Measurements from ENCODE around the gene INHBE. TPM values are rescaled to one million over a fixed set of nuclear protein-coding genes. Genes with fewer than 3 reads are reported as not detected.

INHBE gene
- total and polyA plus RNA-seq, 4 donors, result 17.6 to 181 (median 110) TPM

GRCh38 chr12:57475271-57476161 lies 20.4 kb downstream of the INHBE start:
- no peak for TF ChIP-seq ATF3 (IDR thresholded peaks at IDR 0.05)
- no peak for TF ChIP-seq TAF1 (conservative IDR thresholded peaks at IDR 0.05)
- no peak for TF ChIP-seq GABPA (IDR thresholded peaks at IDR 0.05 in 1 of 2, conservative IDR thresholded peaks at IDR 0.05 in 1 of 2)
- no peak for TF ChIP-seq NR2F2 (IDR thresholded peaks at IDR 0.05)
- TF ChIP-seq REST (IDR thresholded peaks at IDR 0.05), result no peak
- peaks cover 4 to 18% (median 12%) of the 10 kb centered on the region in 4 donors for H3K4me1 ChIP-seq (ENCODE audit: control insufficient read depth in 4 of 4, insufficient read depth in 4 of 4, low read length in 3 of 4)
- H3K9me3 ChIP-seq (ENCODE audit: control insufficient read depth in 4 of 4, low read length in 3 of 4), result no peaks in the 10 kb centered on the region
- DNase-seq (ENCODE audit: low spot score), result no peak
- peak overlapping the region in 2 of 3 donors; percentile 37 to 43 for H3K4me3 ChIP-seq (ENCODE audit: low read depth in 1 of 3, low read length in 3 of 3)
- no peak overlapping the region for H3K27ac ChIP-seq (ENCODE audit: low read depth in 1 of 2, low read length in 2 of 2)
- H3K9ac ChIP-seq (ENCODE audit: low read depth in 1 of 2, low read length in 2 of 2), result no peak overlapping the region
- peaks cover 0 to 2% (median 0%) of the 10 kb centered on the region in 4 donors for H3K36me3 ChIP-seq (ENCODE audit: control insufficient read depth in 4 of 4, insufficient read depth in 3 of 4, low read depth in 1 of 4, low read length in 3 of 4)
- 8% methylated on average over 84 of the region's 84 CpGs for WGBS
- H3K27me3 ChIP-seq (ENCODE audit: control insufficient read depth in 4 of 4, insufficient read depth in 4 of 4, low read length in 3 of 4), result peaks cover 0 to 6% (median 3%) of the 10 kb centered on the region in 4 donors

- Histone ChIP-seq H3K27me3 (ENCODE audit: control insufficient read depth in 4 of 4, insufficient read depth in 4 of 4, low read length in 3 of 4) (peaks cover 0 to 6% (median 3%) of the 10 kb centered on the region in 4 donors), H3K9ac (ENCODE audit: low read depth in 1 of 2, low read length in 2 of 2) (no peak overlapping the region), H3K4me3 (ENCODE audit: low read depth in 1 of 3, low read length in 3 of 3) (peak overlapping the region in 2 of 3 donors; percentile 37 to 43), H3K4me1 (ENCODE audit: control insufficient read depth in 4 of 4, insufficient read depth in 4 of 4, low read length in 3 of 4) (peaks cover 4 to 17% (median 12%) of the 10 kb centered on the region in 4 donors), H3K9me3 (ENCODE audit: control insufficient read depth in 4 of 4, low read length in 3 of 4) (no peaks in the 10 kb centered on the region), H3K36me3 (ENCODE audit: control insufficient read depth in 4 of 4, insufficient read depth in 3 of 4, low read depth in 1 of 4, low read length in 3 of 4) (peaks cover 0 to 2% (median 0%) of the 10 kb centered on the region in 4 donors), H3K27ac (ENCODE audit: low read depth in 1 of 2, low read length in 2 of 2) (peak overlapping the region; percentile 64 to 79)
- no peak for DNase-seq (ENCODE audit: low spot score)
- WGBS, result 25% methylated on average over 29 of the region's 29 CpGs
- no peak for TF ChIP-seq RAD21 (IDR thresholded peaks at IDR 0.05)
- no peak for TF ChIP-seq HNF4G (IDR thresholded peaks at IDR 0.05)
- TF ChIP-seq SP1 (IDR thresholded peaks at IDR 0.05), result no peak
- TF ChIP-seq RXRA (IDR thresholded peaks at IDR 0.05), result no peak
- no peak for TF ChIP-seq NR2F2 (IDR thresholded peaks at IDR 0.05)
- TF ChIP-seq YY1 (IDR thresholded peaks at IDR 0.05), result no peak
- no peak for TF ChIP-seq HNF4A (conservative IDR thresholded peaks at IDR 0.05)
- no peak for TF ChIP-seq MAX (IDR thresholded peaks at IDR 0.05)
- TF ChIP-seq GABPA (IDR thresholded peaks at IDR 0.05 in 1 of 2, conservative IDR thresholded peaks at IDR 0.05 in 1 of 2), result no peak
- TF ChIP-seq TAF1 (conservative IDR thresholded peaks at IDR 0.05), result no peak
- TF ChIP-seq CTCF (IDR thresholded peaks at IDR 0.05; ENCODE audit: low read depth, low read length, missing input control), result no peak
- TF ChIP-seq ATF3 (IDR thresholded peaks at IDR 0.05), result no peak
- no peak for TF ChIP-seq JUND (IDR thresholded peaks at IDR 0.05)
- TF ChIP-seq REST (IDR thresholded peaks at IDR 0.05), result no peak
- no peak for TF ChIP-seq FOXA1 (IDR thresholded peaks at IDR 0.05)
Observed at GRCh38 chr12:57476162-57476992, 21.3 kb downstream of the INHBE start.
